CD8-positive, alpha-beta memory T cell (primary cell): ENCODE results near the gene GLCE. TPM values are rescaled to one million over a fixed set of nuclear protein-coding genes. Genes with fewer than 3 reads are reported as not detected.

Source experiments
- CTCF ChIA-PET: fragments of 350-600 bp; sonication (Branson Sonifier 250); formaldehyde crosslinking; loops from one replicate; lab custom pipeline; 2021; ENCODE audit warnings: antibody characterized with exemption; lab: Charles Lee
- POLR2A ChIA-PET: fragments of 350-600 bp; sonication (Branson Sonifier 250); formaldehyde crosslinking; loops from one replicate; lab custom pipeline; 2021; ENCODE audit warnings: antibody characterized with exemption; lab: Charles Lee
- DNase-seq, 5 donors: peaks; one replicate each; pipeline versions ENCODE4 v3.0.0 to v3.0.0-alpha.2; 2020 to 2022; ENCODE audit warnings: mixed read lengths in 1 of 5
- H3K27ac ChIP-seq: one replicate; pipeline ENCODE4 v1.7.0; 2013; ENCODE audit warnings: low read depth, mild to moderate bottlenecking, low read length, moderate library complexity
- H3K27me3 ChIP-seq: 2 replicates; pipeline ENCODE4 v1.7.0; 2013; ENCODE audit warnings: low read length, mild to moderate bottlenecking; ENCODE audit not compliant: insufficient read depth, poor library complexity, severe bottlenecking
- H3K36me3 ChIP-seq: 2 replicates; pipeline ENCODE4 v1.7.0; 2013; ENCODE audit warnings: mild to moderate bottlenecking, low read length, moderate library complexity; ENCODE audit not compliant: insufficient read depth
- H3K4me1 ChIP-seq: 2 replicates; pipeline ENCODE4 v1.7.0; 2013; ENCODE audit warnings: mild to moderate bottlenecking, low read length, moderate library complexity; ENCODE audit not compliant: insufficient read depth
- H3K4me3 ChIP-seq: 2 replicates; pipeline ENCODE4 v1.7.0; 2013; ENCODE audit warnings: mild to moderate bottlenecking, low read length
- H3K9me3 ChIP-seq: 2 replicates; pipeline ENCODE4 v1.7.0; 2013; ENCODE audit warnings: mild to moderate bottlenecking, low read length
- H3K27ac Mint-ChIP-seq, 8 donors: one replicate each; pipeline ENCODE4 v1.8.0; 2020 to 2021; ENCODE audit warnings: mixed read lengths in 8 of 8, mild to moderate bottlenecking in 6 of 8, inconsistent platforms in 3 of 8, moderate library complexity in 3 of 8
- H3K27me3 Mint-ChIP-seq, 2 donors: one replicate each; pipeline ENCODE4 v1.8.0; 2020 to 2021; ENCODE audit warnings: mixed read lengths in 2 of 2, mild to moderate bottlenecking in 1 of 2, moderate library complexity in 1 of 2
- H3K36me3 Mint-ChIP-seq, 3 donors: one replicate each; pipeline ENCODE4 v1.8.0; 2020 to 2021; ENCODE audit warnings: mixed read lengths in 3 of 3, inconsistent platforms in 1 of 3, mild to moderate bottlenecking in 1 of 3
- H3K4me1 Mint-ChIP-seq, 3 donors: one replicate each; pipeline ENCODE4 v1.8.0; 2020 to 2021; ENCODE audit warnings: mixed read lengths in 3 of 3, inconsistent platforms in 1 of 3, mild to moderate bottlenecking in 1 of 3
- H3K4me3 Mint-ChIP-seq, 7 donors: one replicate each; pipeline ENCODE4 v1.8.0; 2020 to 2021; ENCODE audit warnings: mixed read lengths in 7 of 7, mild to moderate bottlenecking in 6 of 7, moderate library complexity in 4 of 7, inconsistent platforms in 2 of 7
- H3K9me3 Mint-ChIP-seq, 5 donors: one replicate each; pipeline ENCODE4 v1.8.0; 2020 to 2022; ENCODE audit warnings: mixed read lengths in 5 of 5, mild to moderate bottlenecking in 3 of 5, moderate library complexity in 2 of 5, inconsistent platforms in 1 of 5
- polyA plus RNA-seq: library from polyadenylated mRNA; unstranded; fragments of 300-500 nt; fragmentation: Illumina TruSeq; gene quantifications from one replicate; pipeline ENCODE4 v1.2.3, GENCODE V29; 2021
- total RNA-seq, 2 experiments: library from RNA; stranded (reverse); gene quantifications; one replicate each; pipeline ENCODE4 v1.2.3, GENCODE V29; 2021

The GLCE gene
- total and polyA plus RNA-seq, 3 experiments from 2014 or later = 5.4 to 8.4 (median 5.7) TPM

- Histone ChIP-seq H3K4me3 (no peak overlapping the region), H3K27me3 (no peaks in the 10 kb centered on the region), H3K9me3 (no peaks in the 10 kb centered on the region), H3K4me1 (no peaks in the 10 kb centered on the region), H3K36me3 (no peaks in the 10 kb centered on the region), H3K27ac (no peak overlapping the region)
- Mint-ChIP-seq H3K4me1 (peaks cover 0 to 1% (median 0%) of the 10 kb centered on the region in 3 donors), H3K27me3 (peaks cover 12 to 36% of the 10 kb centered on the region in 2 donors), H3K9me3 (no peaks in the 10 kb centered on the region), H3K36me3 (no peaks in the 10 kb centered on the region), H3K4me3 (no peak overlapping the region), H3K27ac (no peak overlapping the region)
- CTCF ChIA-PET = no interaction called here
- POLR2A ChIA-PET = no interaction called here
- no peak for DNase-seq
These were observed 40.6 kb upstream of the GLCE start for GRCh38 chr15:69119683-69120395.

DNA sequence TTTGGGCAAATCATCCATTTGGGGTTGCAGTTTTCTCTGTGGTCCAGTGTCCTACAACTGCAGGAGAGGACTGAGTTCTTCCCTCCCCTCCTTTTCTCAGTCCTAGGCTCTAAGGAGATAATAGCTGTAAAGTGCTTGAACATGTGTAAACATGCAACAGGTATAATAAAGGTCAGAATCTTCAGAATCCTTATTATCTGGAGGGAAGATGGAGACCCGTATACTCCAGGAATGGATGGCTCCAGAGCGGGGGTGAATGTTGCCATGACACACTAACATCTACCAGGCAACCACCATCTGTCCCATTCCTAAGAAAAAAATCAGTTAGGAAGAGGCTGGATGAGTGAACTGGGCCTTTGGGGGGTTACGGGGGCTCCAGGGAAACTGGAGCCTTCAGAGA is 39.7 kb upstream of the GLCE start:
- H3K4me3 ChIP-seq = no peak overlapping the region
- no peak overlapping the region for H3K4me3 Mint-ChIP-seq
- no peak overlapping the region for H3K27ac Mint-ChIP-seq
- H3K36me3 ChIP-seq = no peaks in the 10 kb centered on the region
- peaks cover 9 to 31% of the 10 kb centered on the region in 2 donors for H3K27me3 Mint-ChIP-seq
- no peaks in the 10 kb centered on the region for H3K9me3 Mint-ChIP-seq
- ChIA-PET POLR2A (no interaction called here), CTCF (no interaction called here)
- no peaks in the 10 kb centered on the region for H3K9me3 ChIP-seq
- H3K27ac ChIP-seq = no peak overlapping the region
- H3K4me1 ChIP-seq = no peaks in the 10 kb centered on the region
- DNase-seq = no peak
- H3K27me3 ChIP-seq = no peaks in the 10 kb centered on the region
- H3K4me1 Mint-ChIP-seq = peaks cover 0 to 2% (median 1%) of the 10 kb centered on the region in 3 donors
- H3K36me3 Mint-ChIP-seq = no peaks in the 10 kb centered on the region

DNA sequence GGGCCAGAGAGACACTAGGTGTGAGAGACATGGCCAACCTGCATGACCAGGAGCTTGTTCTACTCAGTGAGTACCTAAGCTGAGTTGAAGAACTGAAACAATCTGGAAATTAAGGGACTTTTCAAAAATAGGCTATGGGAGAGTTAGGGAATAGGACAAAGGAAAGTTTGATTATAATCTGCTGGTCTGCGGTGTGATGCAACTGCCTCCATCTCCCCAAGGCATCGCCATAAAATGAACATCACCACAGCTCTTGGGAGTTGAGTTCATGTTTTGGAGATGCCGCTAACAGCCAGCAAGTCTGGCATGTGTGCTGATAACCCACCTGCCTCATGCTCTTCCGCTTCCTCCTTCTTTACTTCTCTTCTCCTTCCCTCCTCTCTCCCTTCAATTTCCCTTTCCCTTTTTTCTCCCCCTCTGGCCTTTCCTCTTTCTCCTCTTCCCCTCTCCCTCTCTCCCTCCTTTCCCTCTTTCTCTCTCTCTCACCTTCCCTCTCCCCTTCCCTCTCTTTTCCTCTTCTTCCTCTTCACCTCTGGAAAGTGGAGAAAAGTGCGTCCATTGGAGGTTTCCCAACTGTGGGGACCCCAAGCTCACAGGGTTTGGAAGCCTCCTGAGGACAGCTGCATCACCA is 39.1 kb upstream of the GLCE start:
- Mint-ChIP-seq H3K27me3 (peaks cover 11 to 25% of the 10 kb centered on the region in 2 donors), H3K36me3 (no peaks in the 10 kb centered on the region), H3K27ac (no peak overlapping the region), H3K4me3 (no peak overlapping the region), H3K9me3 (no peaks in the 10 kb centered on the region), H3K4me1 (peaks cover 0 to 7% (median 2%) of the 10 kb centered on the region in 3 donors)
- CTCF ChIA-PET = no interaction called here
- Histone ChIP-seq H3K27ac (no peak overlapping the region), H3K4me3 (no peak overlapping the region), H3K36me3 (no peaks in the 10 kb centered on the region), H3K9me3 (no peaks in the 10 kb centered on the region), H3K27me3 (no peaks in the 10 kb centered on the region), H3K4me1 (no peaks in the 10 kb centered on the region)
- POLR2A ChIA-PET = no interaction called here
- DNase-seq = no peak

GRCh38 chr15:69125236-69125635 is 35.2 kb upstream of the GLCE start:
- H3K36me3 ChIP-seq = no peaks in the 10 kb centered on the region
- H3K27ac ChIP-seq = no peak overlapping the region
- peaks cover 0 to 2% of the 10 kb centered on the region in 2 donors for H3K27me3 Mint-ChIP-seq
- no peak for DNase-seq
- CTCF ChIA-PET = interaction anchor here (1.0 kb wide), 1 partner anchor 270 kb away, joined by 3 read pairs; no protein-coding TSS in a partner anchor
- no peak overlapping the region for H3K4me3 Mint-ChIP-seq
- H3K4me1 Mint-ChIP-seq = peaks cover 0 to 7% (median 2%) of the 10 kb centered on the region in 3 donors
- no peaks in the 10 kb centered on the region for H3K9me3 Mint-ChIP-seq
- H3K27me3 ChIP-seq = no peaks in the 10 kb centered on the region
- H3K27ac Mint-ChIP-seq = no peak overlapping the region
- no peaks in the 10 kb centered on the region for H3K36me3 Mint-ChIP-seq
- H3K9me3 ChIP-seq = no peaks in the 10 kb centered on the region
- POLR2A ChIA-PET = no interaction called here
- no peaks in the 10 kb centered on the region for H3K4me1 ChIP-seq
- no peak overlapping the region for H3K4me3 ChIP-seq

- Mint-ChIP-seq H3K36me3 (no peaks in the 10 kb centered on the region), H3K4me3 (no peak overlapping the region)
These were observed 34.4 kb upstream of the GLCE start for GRCh38 chr15:69126054-69126469.

DNA sequence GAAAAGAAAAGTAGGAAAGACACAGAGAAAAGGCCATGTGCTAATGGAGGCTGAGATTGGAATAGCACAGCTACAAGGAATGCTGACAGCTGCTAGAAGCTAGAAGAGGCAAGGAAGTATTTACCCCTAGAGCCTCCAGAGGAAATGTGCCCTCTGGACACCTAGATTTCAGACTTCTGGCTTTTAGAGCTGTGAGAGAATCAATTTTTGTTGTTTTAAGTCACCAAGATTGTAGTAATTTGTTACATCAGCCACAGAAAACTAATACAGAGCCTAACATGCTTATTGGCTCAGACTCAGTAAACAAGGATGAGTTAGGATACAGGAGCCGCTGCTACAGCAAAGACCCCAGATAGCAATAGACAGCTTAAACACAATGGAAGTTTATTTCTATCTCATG is 33.1 kb upstream of the GLCE start:
- H3K27me3 Mint-ChIP-seq = peaks cover 0 to 4% of the 10 kb centered on the region in 2 donors
- no peaks in the 10 kb centered on the region for H3K4me1 ChIP-seq
- H3K27ac ChIP-seq = no peak overlapping the region
- H3K27me3 ChIP-seq = no peaks in the 10 kb centered on the region
- no peaks in the 10 kb centered on the region for H3K9me3 Mint-ChIP-seq
- H3K4me3 ChIP-seq = no peak overlapping the region
- CTCF ChIA-PET = no interaction called here
- peaks cover 0 to 7% (median 2%) of the 10 kb centered on the region in 3 donors for H3K4me1 Mint-ChIP-seq
- no peaks in the 10 kb centered on the region for H3K36me3 Mint-ChIP-seq
- no peaks in the 10 kb centered on the region for H3K36me3 ChIP-seq
- no peaks in the 10 kb centered on the region for H3K9me3 ChIP-seq
- H3K27ac Mint-ChIP-seq = no peak overlapping the region
- DNase-seq = no peak
- H3K4me3 Mint-ChIP-seq = no peak overlapping the region
- POLR2A ChIA-PET = no interaction called here

More at GRCh38 chr15:69126054-69126469, 34.4 kb upstream of the GLCE start:
- Histone ChIP-seq H3K27me3 (no peaks in the 10 kb centered on the region), H3K4me1 (no peaks in the 10 kb centered on the region), H3K27ac (no peak overlapping the region), H3K36me3 (no peaks in the 10 kb centered on the region), H3K9me3 (no peaks in the 10 kb centered on the region), H3K4me3 (no peak overlapping the region)
- DNase-seq = no peak
- H3K4me1 Mint-ChIP-seq = peaks cover 0 to 7% (median 2%) of the 10 kb centered on the region in 3 donors
- H3K27me3 Mint-ChIP-seq = peaks cover 0 to 2% of the 10 kb centered on the region in 2 donors
- peak overlapping the region in 1 of 8 donors; percentile 5 for H3K27ac Mint-ChIP-seq
- no peaks in the 10 kb centered on the region for H3K9me3 Mint-ChIP-seq
- ChIA-PET POLR2A (no interaction called here), CTCF (interaction anchor here (1.0 kb wide), 1 partner anchor 269 kb away, joined by 3 read pairs; no protein-coding TSS in a partner anchor)

DNA sequence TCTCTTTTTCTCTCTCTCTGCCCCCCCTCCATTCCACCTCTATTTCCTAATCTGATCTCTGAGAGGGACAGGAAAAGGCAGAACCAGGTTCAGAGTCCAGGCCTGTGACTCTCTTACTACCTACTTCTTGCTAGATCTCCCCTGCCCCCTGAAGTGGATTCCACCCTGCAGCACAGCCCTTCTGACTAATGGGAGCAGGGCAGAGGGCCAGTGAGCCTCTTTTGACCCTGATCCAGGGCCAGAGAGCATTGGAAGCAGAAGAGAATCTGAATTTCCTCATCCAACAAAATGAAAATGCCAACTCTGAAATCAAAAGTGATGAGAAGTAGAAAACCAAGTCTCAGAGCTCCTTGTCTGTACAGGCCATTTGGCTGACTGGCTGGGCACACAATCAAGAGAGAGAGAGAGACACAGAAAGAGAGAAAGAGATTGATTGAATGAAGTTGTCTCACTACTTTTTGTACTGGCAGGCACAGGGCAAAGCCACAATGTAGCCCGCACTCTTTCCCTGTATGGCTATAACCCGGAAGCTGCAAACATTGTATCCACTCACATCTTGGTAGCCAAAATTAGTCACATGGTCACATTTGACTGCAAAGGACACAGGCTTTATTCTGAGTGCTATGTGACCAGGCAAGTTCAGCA is 31.6 kb upstream of the GLCE start:
- Histone ChIP-seq H3K4me1 (no peaks in the 10 kb centered on the region), H3K27me3 (no peaks in the 10 kb centered on the region), H3K27ac (no peak overlapping the region), H3K9me3 (no peaks in the 10 kb centered on the region), H3K4me3 (no peak overlapping the region), H3K36me3 (no peaks in the 10 kb centered on the region)
- no peaks in the 10 kb centered on the region for H3K36me3 Mint-ChIP-seq
- DNase-seq = no peak
- H3K4me1 Mint-ChIP-seq = peaks cover 0 to 7% (median 2%) of the 10 kb centered on the region in 3 donors
- POLR2A ChIA-PET = no interaction called here
- H3K27me3 Mint-ChIP-seq = peaks cover 0 to 4% of the 10 kb centered on the region in 2 donors
- H3K4me3 Mint-ChIP-seq = no peak overlapping the region
- H3K9me3 Mint-ChIP-seq = no peaks in the 10 kb centered on the region
- CTCF ChIA-PET = no interaction called here
- H3K27ac Mint-ChIP-seq = no peak overlapping the region
